HG03025 (cell line): ENCODE measurements around the gene CCDC102A.

Source experiments
- ATAC-seq: cut with Tn5 transposase; IDR thresholded peaks from one replicate; pipeline ENCODE4 v1.9.1; 2021; ENCODE audit warnings: mild to moderate bottlenecking, moderate library complexity; ENCODE audit not compliant: unreplicated experiment, low FRiP score

CCDC102A gene

GRCh38 chr16:57525761-57526160 lies 10.6 kb downstream of the CCDC102A start:
- no peak for ATAC-seq

- ATAC-seq, result no peak
Observed at GRCh38 chr16:57522960-57523359, 13.4 kb downstream of the CCDC102A start.

DNA sequence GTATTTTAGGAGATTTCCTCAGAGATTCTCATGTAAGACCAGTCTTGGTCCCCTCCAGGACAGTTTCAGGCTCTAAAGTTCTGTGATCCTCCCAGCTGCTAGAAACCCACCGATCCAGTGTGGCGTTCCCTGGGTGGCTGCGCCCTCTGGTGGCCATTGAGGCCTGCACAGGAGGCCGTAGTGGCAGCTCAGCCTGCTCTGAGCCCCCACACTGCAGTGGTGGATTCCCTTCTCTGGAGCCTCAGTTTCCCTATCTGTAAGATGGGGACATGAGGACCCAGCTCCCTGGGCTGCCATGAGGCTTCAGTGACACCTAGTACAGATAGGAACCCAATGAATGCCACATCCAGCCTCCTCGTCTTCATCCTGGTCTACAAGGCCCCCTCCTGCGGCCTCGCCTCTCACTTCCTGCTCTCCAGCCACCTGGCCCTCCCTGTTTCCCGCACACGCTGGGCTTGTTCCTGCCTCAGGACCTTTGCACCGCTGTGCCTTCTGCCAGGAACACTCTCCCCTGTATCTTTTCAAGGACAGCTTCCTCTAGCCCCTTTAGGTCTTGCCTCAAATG lies 16.5 kb downstream of the CCDC102A start:
- no peak for ATAC-seq

GRCh38 chr16:57518922-57519321 lies 17.4 kb downstream of the CCDC102A start:
- ATAC-seq, result no peak

- ATAC-seq, result no peak
Observed at GRCh38 chr16:57518520-57518919, 17.9 kb downstream of the CCDC102A start.

GRCh38 chr16:57517397-57518367 lies 18.7 kb downstream of the CCDC102A start:
- ATAC-seq, result no peak

DNA sequence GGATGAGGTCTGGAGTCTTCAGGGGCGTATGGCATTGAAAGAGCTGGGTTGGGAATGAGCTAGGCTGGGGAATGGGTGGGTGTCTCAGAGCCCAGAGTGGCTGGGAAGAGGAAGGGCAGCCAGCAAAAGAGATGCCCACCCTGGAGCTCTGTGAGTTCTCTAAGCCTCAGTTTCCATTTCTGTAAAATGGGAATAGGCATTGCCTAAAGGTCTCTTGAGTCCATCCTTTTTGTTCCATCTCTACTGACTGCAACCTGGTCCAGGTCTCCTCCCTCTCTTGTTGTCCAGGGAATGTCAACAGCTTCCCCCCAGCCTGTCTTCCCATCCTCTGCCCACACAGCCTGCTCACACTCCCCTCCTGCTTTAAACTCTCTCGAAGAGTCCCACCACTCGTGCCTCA lies 19.6 kb downstream of the CCDC102A start:
- no peak for ATAC-seq

DNA sequence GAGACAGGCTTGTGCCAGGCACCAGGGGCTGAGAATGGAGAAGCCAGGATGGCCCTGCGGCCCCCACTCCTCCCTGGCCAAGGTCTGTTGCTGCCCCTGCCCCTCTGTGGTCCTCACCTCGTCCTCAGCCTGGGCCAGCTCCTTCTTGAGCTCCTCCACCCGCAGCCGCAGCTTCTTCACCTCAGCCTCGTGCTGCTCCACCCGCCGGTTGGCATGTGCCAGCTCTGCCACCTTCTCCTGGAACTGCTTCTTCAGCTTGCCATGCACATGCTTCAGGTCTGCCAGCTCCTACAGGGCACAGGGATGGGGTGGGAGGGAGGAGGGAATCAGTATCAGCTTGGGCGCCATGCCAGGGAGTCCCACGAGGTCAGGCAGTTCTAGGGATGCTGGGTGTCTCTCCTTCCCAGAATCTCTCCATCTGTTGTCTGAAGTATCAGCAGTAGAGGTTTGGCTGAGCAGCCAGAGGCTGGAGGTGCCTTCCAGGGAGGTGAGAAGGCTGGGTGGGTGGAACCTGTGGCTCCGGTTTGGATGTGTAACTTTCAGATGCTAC lies 20.1 kb downstream of the CCDC102A start:
- ATAC-seq, result no peak

- no peak for ATAC-seq
Observed at GRCh38 chr16:57514791-57515600, 21.4 kb downstream of the CCDC102A start.

- no peak for ATAC-seq
Observed at GRCh38 chr16:57514371-57514770, 22.0 kb downstream of the CCDC102A start.

- ATAC-seq, result no peak
Observed at GRCh38 chr16:57513371-57514102, 22.8 kb downstream of the CCDC102A start.

- no peak for ATAC-seq
Observed at GRCh38 chr16:57512296-57513001, 23.9 kb downstream of the CCDC102A start.

- ATAC-seq, result no peak
Observed at GRCh38 chr16:57510016-57510871, 26.1 kb downstream of the CCDC102A start.

DNA sequence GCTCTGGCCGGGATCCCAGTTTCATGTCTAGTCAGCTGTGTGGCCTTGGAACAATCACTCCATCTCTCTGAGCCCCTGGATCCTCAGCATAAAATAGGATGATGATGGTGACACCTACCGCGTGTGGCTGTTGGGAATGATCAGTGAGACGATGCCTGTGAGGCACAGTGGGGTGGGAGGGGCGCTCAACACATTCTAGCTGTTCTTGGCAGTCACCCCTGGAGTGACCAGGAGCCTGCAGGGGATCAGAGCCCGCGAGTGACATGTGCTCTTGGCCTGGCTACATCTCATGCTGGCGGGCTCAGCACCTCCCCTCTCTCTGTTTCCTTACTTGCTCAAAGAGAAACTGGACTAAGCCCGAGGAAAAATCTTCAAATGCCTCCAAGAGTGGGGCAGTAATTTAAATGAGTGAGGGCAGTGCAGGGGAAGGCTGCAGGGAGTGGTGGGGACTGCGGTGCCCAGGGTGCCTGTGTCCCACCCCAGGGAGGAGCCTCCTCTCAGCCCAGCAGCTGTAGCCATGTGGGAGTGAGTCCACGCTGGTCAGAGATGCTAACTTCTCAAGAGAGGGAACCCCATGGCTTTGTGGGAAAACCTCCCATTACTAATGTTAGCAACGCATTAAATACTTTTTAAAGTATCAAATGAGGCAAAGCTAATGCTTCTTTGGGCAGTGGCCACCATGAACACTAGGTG lies 27.0 kb downstream of the CCDC102A start:
- ATAC-seq, result no peak

GRCh38 chr16:57508035-57508425 lies 28.3 kb downstream of the CCDC102A start:
- ATAC-seq, result no peak

DNA sequence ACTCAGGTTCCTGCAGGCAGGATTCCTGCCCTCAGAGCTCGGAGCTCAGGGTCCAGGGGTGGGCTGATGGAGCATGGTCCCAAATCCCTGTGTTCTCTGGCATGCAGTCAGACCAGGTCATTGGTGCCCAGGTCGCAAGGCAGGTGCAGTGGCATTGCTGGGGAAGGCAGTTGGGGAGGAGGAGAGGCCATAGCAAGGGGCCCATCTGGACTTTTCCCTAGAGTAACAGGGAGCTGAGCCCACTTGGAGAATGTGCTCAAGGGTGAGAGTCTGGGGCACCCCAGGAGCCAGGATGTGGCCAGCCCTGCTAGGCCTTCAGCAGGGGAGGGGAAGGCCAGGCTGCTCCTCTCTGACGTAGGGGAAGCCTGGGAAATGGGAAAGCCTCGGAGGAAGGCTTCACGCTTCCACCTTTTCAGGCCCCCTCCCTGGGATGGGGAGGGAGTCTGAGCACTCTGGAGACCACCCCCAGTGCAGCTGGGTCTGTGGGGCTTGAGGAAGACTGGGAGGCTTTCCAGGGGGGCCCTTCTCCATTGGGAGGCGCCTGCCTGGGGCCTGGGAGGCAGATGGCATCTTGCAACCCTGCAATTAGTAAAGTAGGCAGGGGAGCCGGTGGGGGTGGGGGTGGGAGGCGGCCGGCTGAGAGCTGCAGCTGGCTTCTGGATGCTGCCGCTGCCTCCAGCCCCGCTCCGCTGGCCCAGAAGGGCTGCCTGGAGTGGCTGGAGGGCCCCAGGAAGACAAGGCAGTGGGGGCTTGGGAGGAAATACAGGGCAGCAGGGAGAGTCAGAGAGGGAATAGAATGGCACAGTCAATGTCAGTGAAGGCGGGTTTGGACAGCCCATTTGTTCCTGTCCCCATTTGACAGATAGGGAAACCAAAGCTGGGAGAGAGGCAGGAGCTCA lies 29.0 kb downstream of the CCDC102A start:
- ATAC-seq, result no peak

- no peak for ATAC-seq
Observed at GRCh38 chr16:57505169-57505568, 31.2 kb downstream of the CCDC102A start.
